GM06990 (cell line): ENCODE results near the gene TBCCD1.

Experiments
- DNase-seq: peaks from one replicate; pipeline ENCODE4 v3.0.0-alpha.2; 2011; ENCODE audit not compliant: insufficient read length; ENCODE audit errors: extremely low read depth
- H3K27me3 ChIP-seq: replicated peaks from 2 replicates; pipeline ENCODE4 v1.6.0; 2011; ENCODE audit warnings: low read length; ENCODE audit not compliant: control insufficient read depth, insufficient read depth
- H3K36me3 ChIP-seq: 2 replicates; pipeline ENCODE4 v1.5.1; 2011; ENCODE audit warnings: low read length; ENCODE audit not compliant: control insufficient read depth, insufficient read depth
- H3K4me3 ChIP-seq: replicated peaks from 2 replicates; pipeline ENCODE4 v1.5.1; 2011; ENCODE audit warnings: low read depth, mild to moderate bottlenecking, control low read depth, low read length
- TF ChIP-seq, protein P1 (sequence below): IDR thresholded peaks from 2 replicates; pipeline ENCODE4 v1.5.1; 2011; ENCODE audit warnings: low read length, control low read depth, mild to moderate bottlenecking, inconsistent platforms; ENCODE audit not compliant: insufficient read depth, poor library complexity, severe bottlenecking

The TBCCD1 gene

DNA sequence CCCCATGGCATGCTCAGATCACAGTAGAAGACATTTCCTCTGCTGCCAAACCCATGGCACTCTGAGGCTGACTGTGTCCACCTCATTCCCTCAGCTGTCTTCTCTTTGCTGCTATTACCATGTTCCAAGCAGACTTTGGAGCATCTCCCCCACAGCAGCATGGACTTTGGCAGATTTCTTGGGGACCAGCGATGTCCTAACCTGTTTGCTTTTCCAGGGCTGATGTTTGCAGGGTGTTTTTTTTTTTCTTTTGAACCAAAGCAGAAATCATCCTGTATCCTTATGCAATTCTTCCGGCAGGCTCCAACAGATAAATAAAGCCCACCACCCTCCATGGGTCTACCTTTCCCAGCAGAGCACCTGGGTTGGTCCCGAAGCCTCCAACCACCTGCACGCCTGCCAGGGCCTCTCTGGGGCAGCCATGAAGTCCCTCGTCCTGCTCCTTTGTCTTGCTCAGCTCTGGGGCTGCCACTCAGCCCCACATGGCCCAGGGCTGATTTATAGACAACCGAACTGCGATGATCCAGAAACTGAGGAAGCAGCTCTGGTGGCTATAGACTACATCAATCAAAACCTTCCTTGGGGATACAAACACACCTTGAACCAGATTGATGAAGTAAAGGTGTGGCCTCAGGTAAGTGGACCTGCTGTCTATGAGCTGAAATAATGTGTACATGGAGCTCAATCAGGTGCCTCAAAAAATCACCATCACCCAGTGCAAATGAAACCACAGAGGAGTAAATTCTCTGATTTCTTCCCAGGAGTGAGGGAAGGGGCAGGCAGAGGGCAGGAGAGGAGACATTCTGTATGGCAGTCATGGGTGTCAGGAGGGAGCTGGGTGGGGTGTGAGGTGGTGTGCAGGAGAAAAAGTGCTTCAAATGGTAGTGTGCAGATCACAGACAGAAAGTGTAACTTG is 45.8 kb upstream of the TBCCD1 start, which contains the start of gene AHSG:
Gene AHSG, plus strand, starts transcription at position 340 of the 916 bp plus-strand sequence. Its CDS starts 82 bp downstream, at position 422.
- no peak within 1 kb of the TSS for H3K4me3 ChIP-seq
- H3K36me3 ChIP-seq = no peaks in the 10 kb centered on the region
- DNase-seq = no peak
- TF ChIP-seq, protein P1, sequence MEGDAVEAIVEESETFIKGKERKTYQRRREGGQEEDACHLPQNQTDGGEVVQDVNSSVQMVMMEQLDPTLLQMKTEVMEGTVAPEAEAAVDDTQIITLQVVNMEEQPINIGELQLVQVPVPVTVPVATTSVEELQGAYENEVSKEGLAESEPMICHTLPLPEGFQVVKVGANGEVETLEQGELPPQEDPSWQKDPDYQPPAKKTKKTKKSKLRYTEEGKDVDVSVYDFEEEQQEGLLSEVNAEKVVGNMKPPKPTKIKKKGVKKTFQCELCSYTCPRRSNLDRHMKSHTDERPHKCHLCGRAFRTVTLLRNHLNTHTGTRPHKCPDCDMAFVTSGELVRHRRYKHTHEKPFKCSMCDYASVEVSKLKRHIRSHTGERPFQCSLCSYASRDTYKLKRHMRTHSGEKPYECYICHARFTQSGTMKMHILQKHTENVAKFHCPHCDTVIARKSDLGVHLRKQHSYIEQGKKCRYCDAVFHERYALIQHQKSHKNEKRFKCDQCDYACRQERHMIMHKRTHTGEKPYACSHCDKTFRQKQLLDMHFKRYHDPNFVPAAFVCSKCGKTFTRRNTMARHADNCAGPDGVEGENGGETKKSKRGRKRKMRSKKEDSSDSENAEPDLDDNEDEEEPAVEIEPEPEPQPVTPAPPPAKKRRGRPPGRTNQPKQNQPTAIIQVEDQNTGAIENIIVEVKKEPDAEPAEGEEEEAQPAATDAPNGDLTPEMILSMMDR = no peak
- H3K27me3 ChIP-seq = peaks cover 1% of the 10 kb centered on the region

DNA sequence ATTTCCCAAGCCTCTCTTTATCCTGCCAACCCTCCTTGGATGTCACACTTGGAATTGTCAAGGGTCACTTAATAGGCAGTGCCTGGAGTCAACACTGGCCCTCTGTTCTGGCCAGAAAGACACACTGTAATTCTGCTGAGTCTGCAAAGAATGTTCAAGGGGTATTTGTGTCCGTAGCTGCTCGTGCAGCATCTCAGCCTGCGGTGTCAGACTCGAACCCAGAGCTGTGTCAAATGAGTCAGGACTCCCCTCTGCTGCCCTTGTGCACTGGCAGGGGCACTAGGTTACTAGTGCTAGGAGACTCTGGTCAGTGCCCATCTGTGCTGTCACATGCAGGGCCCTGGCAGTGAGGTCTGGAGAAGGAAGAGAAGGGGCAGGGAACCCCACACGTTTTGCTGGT is 44.9 kb upstream of the TBCCD1 start:
- H3K36me3 ChIP-seq = no peaks in the 10 kb centered on the region
- no peak for DNase-seq
- no peak overlapping the region for H3K4me3 ChIP-seq
- TF ChIP-seq, protein P1 = no peak
- H3K27me3 ChIP-seq = no peaks in the 10 kb centered on the region; the same call in 1 of the 2 replicates

DNA sequence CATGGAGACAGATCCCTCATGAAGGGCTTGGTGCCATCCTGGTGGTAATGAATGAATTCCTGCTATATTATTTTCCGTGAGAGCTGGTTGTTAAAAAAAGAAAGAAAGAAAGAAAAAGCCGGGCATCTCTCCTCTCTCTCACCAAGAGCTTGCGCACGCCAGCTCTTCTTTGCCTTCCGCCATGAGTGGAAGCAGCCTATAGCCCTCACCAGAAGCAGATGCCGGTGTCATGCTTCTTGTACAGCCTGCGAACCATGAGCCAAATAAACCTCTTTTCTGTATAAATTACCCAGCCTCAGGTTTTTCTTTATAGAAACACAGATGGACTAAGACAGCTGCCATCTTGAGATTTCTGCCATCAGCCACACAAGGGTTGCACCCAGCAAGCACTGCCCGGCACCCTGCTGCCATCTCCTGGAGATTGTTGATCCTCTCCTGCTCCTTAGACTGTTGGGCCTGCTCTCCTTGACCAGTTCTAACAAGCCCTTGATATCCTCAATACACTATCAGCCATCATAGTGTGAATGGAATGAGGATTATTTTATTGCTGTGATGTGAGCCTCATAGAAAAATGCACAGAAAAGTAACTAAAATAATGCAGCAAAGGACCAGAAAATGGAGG is 42.2 kb upstream of the TBCCD1 start:
- Histone ChIP-seq H3K27me3 (no peaks in the 10 kb centered on the region; the same call in 1 of the 2 replicates), H3K4me3 (no peak overlapping the region), H3K36me3 (no peaks in the 10 kb centered on the region)
- TF ChIP-seq, protein P1 = peak; percentile 56
- DNase-seq = no peak

DNA sequence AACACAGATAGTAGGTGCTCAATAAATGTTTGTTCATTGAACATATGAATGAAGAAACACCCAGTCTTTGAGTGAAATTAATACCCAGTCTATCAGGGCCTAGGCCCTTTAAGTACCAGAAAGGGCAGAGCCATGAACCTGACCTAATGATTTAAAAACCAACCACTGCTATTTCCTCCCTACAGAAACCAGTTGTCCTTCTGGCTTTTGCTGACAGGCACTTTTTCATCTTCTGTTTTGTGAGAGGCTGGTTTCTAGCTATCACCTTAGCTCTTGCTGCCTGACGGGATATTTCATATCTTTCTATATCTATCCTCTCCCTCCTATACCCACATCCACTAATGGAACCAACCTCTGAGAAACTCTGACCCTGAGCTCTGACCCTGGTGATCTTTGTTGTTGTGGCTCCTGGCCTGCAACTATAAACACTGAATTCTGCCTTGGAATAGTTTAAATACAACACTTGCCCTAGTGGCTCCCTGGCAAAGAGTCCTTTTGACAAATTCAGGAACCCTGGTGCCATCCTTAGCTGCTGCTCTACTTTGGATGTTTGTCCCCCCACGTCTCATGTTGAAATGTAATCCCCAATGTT is 41.6 kb upstream of the TBCCD1 start:
- no peaks in the 10 kb centered on the region; the same call in 1 of the 2 replicates for H3K27me3 ChIP-seq
- no peak for DNase-seq
- H3K4me3 ChIP-seq = no peak overlapping the region
- no peaks in the 10 kb centered on the region for H3K36me3 ChIP-seq
- TF ChIP-seq, protein P1 = no peak

DNA sequence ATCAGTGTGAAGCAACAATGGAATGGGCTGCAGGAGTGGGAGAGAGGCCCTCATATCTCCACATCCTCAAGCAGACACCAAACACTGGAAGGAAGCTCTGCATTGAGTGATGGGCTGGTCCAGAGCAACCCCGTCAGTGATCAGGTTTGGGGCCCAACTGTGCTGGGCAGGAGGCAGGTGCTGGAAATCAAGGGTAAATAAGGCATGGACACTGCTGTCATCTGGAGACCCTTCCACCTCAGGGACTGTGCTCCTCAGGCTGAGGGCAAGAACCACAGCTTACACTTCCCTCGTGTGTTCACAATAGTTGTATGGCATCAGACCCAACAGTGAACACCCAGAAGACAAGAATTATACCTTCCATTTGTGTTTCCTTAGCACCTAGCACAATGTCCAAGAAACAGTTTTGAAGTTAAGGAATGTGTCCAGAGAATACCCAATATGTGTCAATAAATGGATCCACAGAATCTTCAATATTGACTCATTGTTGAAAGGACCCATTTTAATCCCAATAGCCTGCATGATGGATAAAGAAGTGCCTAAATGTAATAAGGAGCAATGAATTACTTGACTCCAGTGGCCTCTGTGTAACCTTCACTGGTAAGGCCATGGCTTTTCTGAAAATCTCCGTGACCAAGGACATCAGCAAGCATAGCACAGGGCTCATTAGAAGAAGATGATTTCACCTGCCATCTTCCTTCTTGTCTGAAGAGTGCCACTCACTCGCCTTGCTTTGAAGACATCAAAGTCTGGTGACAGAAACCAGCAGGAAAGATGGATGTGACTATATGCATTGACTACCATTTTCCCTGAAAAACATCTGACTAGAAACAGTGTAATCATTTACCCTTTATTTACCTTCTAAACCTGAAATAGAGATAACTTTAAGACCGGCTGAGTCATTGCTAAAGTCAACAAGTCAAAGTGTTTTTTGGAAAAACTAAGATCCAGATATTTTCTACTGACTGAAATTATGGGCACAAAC is 38.7 kb upstream of the TBCCD1 start:
- TF ChIP-seq, protein P1 = no peak
- no peaks in the 10 kb centered on the region for H3K36me3 ChIP-seq
- H3K4me3 ChIP-seq = no peak overlapping the region
- no peak for DNase-seq
- no peaks in the 10 kb centered on the region for H3K27me3 ChIP-seq
